Lower leg skin (tissue), 3 donors: ENCODE results near the gene P2RY8.

ENCODE experiments used
- POLR2A ChIP-seq, 2 donors: fragments of 450-650 bp; IDR thresholded peaks; one replicate each; pipeline ENCODE4 v1.6.1; 2016 to 2017; ENCODE audit warnings: antibody characterized with exemption in 2 of 2, mild to moderate bottlenecking in 1 of 2, moderate library complexity in 1 of 2
- TF ChIP-seq, protein P1 (sequence below), 3 donors: fragments of 450-650 bp; IDR thresholded peaks; one replicate each; pipeline ENCODE4 v1.5.1; 2016; ENCODE audit warnings: antibody characterized with exemption in 3 of 3, mild to moderate bottlenecking in 3 of 3, moderate library complexity in 2 of 3

DNA sequence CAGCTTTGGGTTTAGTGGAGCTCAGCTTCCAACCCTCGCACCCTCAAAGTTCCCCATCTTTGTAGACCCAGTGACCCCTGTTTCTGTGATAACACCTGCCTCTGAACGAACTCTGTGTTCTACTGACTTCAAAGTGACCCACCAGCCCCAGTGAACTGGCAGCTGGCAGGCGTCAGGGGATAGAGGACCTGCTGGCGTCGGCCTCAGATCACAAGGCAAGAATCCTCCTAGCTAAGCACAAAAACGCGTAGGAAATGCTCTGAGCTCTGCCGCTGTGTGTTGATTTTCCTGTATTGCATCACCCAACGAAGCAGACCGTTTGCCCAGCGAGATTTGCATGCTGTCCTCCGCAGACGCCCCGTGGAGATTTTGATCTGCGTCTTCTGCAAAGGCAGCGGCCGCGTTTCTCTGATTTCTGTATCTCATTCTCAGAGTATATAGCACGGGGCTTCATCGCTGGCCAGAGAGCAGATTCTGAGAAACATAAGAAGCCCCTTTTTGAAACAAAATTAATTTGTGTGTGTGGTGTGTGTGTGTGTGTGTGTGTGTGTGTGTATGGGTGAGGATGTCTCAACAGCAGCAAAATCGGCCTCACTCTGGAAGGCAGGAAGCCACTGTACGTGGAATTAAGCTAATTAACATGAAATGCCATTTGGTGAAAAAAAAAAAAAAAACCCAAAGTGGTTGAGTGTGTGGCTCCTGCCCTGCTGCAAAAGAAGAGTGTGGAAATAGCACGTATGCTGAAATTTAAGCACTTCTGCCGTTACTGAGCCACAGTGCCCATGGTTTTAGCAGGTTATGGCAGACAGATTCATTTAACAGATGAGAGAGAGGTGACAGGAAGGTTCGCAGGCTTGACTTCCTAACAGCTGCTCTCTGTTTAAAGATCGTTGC lies 55.1 kb downstream of the P2RY8 start:
- TF ChIP-seq POLR2A (IDR thresholded peaks at IDR 0.05): no peak
- TF ChIP-seq, protein P1, sequence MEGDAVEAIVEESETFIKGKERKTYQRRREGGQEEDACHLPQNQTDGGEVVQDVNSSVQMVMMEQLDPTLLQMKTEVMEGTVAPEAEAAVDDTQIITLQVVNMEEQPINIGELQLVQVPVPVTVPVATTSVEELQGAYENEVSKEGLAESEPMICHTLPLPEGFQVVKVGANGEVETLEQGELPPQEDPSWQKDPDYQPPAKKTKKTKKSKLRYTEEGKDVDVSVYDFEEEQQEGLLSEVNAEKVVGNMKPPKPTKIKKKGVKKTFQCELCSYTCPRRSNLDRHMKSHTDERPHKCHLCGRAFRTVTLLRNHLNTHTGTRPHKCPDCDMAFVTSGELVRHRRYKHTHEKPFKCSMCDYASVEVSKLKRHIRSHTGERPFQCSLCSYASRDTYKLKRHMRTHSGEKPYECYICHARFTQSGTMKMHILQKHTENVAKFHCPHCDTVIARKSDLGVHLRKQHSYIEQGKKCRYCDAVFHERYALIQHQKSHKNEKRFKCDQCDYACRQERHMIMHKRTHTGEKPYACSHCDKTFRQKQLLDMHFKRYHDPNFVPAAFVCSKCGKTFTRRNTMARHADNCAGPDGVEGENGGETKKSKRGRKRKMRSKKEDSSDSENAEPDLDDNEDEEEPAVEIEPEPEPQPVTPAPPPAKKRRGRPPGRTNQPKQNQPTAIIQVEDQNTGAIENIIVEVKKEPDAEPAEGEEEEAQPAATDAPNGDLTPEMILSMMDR (IDR thresholded peaks at IDR 0.05): no peak
